GM21619 (cell line): ENCODE measurements around the gene SHB.

ENCODE experiments used
- ATAC-seq: cut with Tn5 transposase; IDR thresholded peaks from one replicate; pipeline ENCODE4 v1.9.1; 2021; ENCODE audit not compliant: unreplicated experiment

Gene SHB

GRCh38 chr9:38043931-38044623, 24.9 kb downstream of the SHB start:
- no peak for ATAC-seq

GRCh38 chr9:38042626-38043357, 26.2 kb downstream of the SHB start:
- no peak for ATAC-seq

GRCh38 chr9:38041564-38042243, 27.3 kb downstream of the SHB start:
- ATAC-seq = no peak

GRCh38 chr9:38039907-38040682, 28.9 kb downstream of the SHB start:
- ATAC-seq = no peak

GRCh38 chr9:38039090-38039906, 29.7 kb downstream of the SHB start:
- no peak for ATAC-seq

GRCh38 chr9:38038307-38039089, 30.5 kb downstream of the SHB start:
- ATAC-seq = no peak

GRCh38 chr9:38037981-38038306, 31.1 kb downstream of the SHB start:
- no peak for ATAC-seq

- no peak for ATAC-seq
Measured at GRCh38 chr9:38036359-38037084, 32.5 kb downstream of the SHB start.

- no peak for ATAC-seq
Measured at GRCh38 chr9:38035873-38036272, 33.2 kb downstream of the SHB start.

- ATAC-seq = no peak
Measured at GRCh38 chr9:38033941-38034340, 35.1 kb downstream of the SHB start.

GRCh38 chr9:38032266-38033110, 36.5 kb downstream of the SHB start:
- ATAC-seq = no peak

- ATAC-seq = no peak
Measured at GRCh38 chr9:38031594-38031993, 37.4 kb downstream of the SHB start.

GRCh38 chr9:38030658-38031057, 38.4 kb downstream of the SHB start:
- no peak for ATAC-seq

- ATAC-seq = no peak
Measured at GRCh38 chr9:38029915-38030638, 39.0 kb downstream of the SHB start.

- ATAC-seq = no peak
Measured at GRCh38 chr9:38027714-38028113, 41.3 kb downstream of the SHB start.

- no peak for ATAC-seq
Measured at GRCh38 chr9:38026840-38027527, 42.0 kb downstream of the SHB start.
